LNCaP clone FGC (cell line): ENCODE results near the gene WDR77.
A peak's percentile ranks its signal among the peaks of the same experiment; 100 is the strongest.

Source experiments
- DNase-seq: peaks from one replicate; pipeline ENCODE4 v3.0.0-alpha.2; 2011; ENCODE audit warnings: low read depth
- H3K4me3 ChIP-seq: 2 replicates; pipeline ENCODE4 v1.5.1; 2011; ENCODE audit warnings: mild to moderate bottlenecking, low read depth, low read length, control low read depth
- CTCF ChIP-seq: IDR thresholded peaks from 2 replicates; pipeline ENCODE4 v1.5.1; 2012; ENCODE audit warnings: mild to moderate bottlenecking; ENCODE audit not compliant: control insufficient read depth, insufficient read depth; ENCODE audit errors: extremely low read depth

The WDR77 gene

GRCh38 chr1:111448918-111449702 lies at the start of gene WDR77, which contains the start of gene ATP5PB:
Gene WDR77 (minus strand): TSS chr1:111449256. CDS start chr1:111449169, 87 bp downstream.
Gene ATP5PB (plus strand): TSS chr1:111449464. CDS start chr1:111449542, 78 bp downstream.
- peak; percentile 99 for DNase-seq
- TF ChIP-seq CTCF, result no peak

DNA sequence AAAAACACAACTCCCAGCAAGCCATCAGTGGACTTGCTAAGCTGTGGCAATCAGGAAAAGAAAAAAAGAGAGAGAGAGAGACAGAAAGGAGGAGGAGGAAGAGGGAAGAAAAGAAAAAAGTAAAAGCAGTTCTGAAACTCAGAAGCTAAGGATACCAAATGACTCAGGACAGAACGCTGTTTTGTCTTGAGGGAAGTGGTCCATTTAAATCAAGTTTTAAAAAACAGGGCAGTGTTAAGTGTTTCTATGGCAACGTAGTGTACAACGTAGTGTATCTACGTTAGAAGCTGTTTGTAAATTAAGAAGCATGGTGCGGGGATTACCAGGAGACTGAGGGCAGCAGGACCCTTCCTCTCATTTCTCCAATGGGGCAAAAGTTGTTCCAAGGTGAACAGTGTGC lies 48.5 kb upstream of the WDR77 start:
- no peak overlapping the region for H3K4me3 ChIP-seq
- TF ChIP-seq CTCF, result no peak
- no peak for DNase-seq

More at GRCh38 chr1:111448918-111449702, at the start of gene WDR77, which contains the start of gene ATP5PB:
- peak within 1 kb of the TSS; percentile 83 for H3K4me3 ChIP-seq

DNA sequence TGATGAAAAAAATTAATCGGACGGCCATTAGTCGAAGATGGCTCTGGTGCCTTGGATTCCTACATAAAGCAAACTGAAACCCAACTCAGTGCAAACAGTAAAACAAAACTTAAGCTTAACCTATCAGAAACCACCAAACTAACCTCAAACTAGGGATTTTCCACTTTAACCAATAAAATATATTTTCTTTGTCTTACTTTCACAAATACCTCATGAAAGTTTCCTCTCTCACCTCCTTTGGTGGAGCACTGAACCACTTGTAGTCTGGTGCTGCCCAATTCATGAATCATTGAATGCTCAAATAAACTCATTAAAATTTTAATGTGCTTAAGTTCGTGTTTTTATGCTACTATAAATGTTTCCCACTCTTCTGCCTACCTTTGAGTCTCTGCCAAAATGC lies 47.3 kb upstream of the WDR77 start:
- H3K4me3 ChIP-seq, result no peak overlapping the region
- TF ChIP-seq CTCF, result no peak
- no peak for DNase-seq

DNA sequence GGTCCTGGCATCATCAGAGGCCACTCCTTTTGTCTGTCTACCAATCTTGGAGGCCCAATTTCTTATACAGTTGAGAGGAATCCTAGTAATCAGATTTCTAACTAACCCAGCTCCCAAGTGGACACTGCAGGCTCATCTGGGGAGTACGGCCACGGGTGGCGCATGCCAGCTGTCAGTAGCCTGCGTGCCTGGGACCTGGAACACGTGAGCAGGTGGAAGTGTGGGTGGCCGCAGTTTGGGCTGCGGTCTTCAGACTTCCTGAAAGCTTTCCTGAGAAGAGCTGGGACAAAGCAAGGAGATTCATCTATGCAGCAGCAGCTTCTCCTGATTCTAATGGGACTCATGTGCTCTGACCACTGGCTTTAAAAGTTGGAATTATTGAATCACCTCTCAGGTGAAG lies 42.0 kb upstream of the WDR77 start:
- TF ChIP-seq CTCF, result no peak
- no peak overlapping the region for H3K4me3 ChIP-seq
- no peak for DNase-seq

- TF ChIP-seq CTCF, result no peak
- no peak overlapping the region for H3K4me3 ChIP-seq
- DNase-seq, result no peak
Measured at GRCh38 chr1:111490220-111490619, 41.2 kb upstream of the WDR77 start.

DNA sequence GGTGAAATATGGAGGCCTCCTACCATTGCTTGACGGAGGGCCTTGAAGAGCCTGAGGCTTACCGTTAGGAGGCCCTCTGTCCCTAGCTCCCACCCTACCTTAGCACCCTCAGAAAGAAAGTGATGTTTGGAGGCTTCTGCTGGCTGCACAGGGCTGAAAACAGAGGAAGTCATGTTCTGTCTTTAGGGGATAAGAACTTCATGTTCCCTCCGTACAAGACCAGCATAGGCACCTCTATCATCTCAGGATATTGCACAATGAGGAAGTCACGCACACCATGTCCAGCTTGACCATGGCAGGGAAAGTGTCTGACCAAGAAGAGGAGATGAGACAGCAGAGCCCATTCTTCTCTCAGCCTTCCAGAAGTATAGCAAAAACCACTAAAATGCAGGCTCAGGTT lies 40.5 kb upstream of the WDR77 start:
- no peak for DNase-seq
- TF ChIP-seq CTCF, result no peak
- H3K4me3 ChIP-seq, result no peak overlapping the region

- no peak overlapping the region for H3K4me3 ChIP-seq
- TF ChIP-seq CTCF, result no peak
- no peak for DNase-seq
Measured at GRCh38 chr1:111488669-111489068, 39.6 kb upstream of the WDR77 start.
